ENCODE measurements around the gene MRPL2.

MRPL2 gene

GRCh38 chr6:43024436-43024835 lies 34.8 kb downstream of the MRPL2 start:
- TF ChIP-seq RAD21 (IDR thresholded peaks at IDR 0.05; ENCODE audit: low read depth) (no peak), ZBTB7A (IDR thresholded peaks at IDR 0.05; ENCODE audit: low read depth) (no peak), TEAD4 (IDR thresholded peaks at IDR 0.05) (no peak)

- TF ChIP-seq TAF1 (IDR thresholded peaks at IDR 0.05; ENCODE audit: low read depth) (peak; percentile 85), CREB1 (IDR thresholded peaks at IDR 0.05; ENCODE audit: low read depth) (0 out of 2 replicates have a peak, but pooled peaks have one; percentile 30), EP300 (IDR thresholded peaks at IDR 0.05; ENCODE audit: borderline replicate concordance) (no peak), NFIC (IDR thresholded peaks at IDR 0.05) (no peak), TCF12 (IDR thresholded peaks at IDR 0.05; ENCODE audit: low read depth) (no peak; the same call in 1 of the 2 replicates), YY1 (IDR thresholded peaks at IDR 0.05; ENCODE audit: low read depth) (peak; percentile 90), MAX (IDR thresholded peaks at IDR 0.05) (peak; percentile 81), CEBPB (IDR thresholded peaks at IDR 0.05) (peak; percentile 5; the same call in 1 of the 2 replicates)
Measured at GRCh38 chr6:43021270-43022047, 37.8 kb downstream of the MRPL2 start, which contains the start of gene RRP36. Gene RRP36 (plus strand): TSS chr6:43021623. CDS start chr6:43021655, 32 bp downstream.

GRCh38 chr6:43020847-43021246 lies 38.4 kb downstream of the MRPL2 start:
- TF ChIP-seq RAD21 (IDR thresholded peaks at IDR 0.05; ENCODE audit: low read depth), result no peak
- TF ChIP-seq ZBTB7A (IDR thresholded peaks at IDR 0.05; ENCODE audit: low read depth), result peak; percentile 21; the same call in 1 of the 2 replicates
- TF ChIP-seq FOXM1 (IDR thresholded peaks at IDR 0.05; ENCODE audit: borderline replicate concordance, low read depth), result no peak

GRCh38 chr6:43020052-43020705 lies 39.1 kb downstream of the MRPL2 start:
- TF ChIP-seq TAF1 (IDR thresholded peaks at IDR 0.05; ENCODE audit: low read depth) (no peak), TCF12 (IDR thresholded peaks at IDR 0.05; ENCODE audit: low read depth) (no peak), NFIC (IDR thresholded peaks at IDR 0.05) (no peak), REST (IDR thresholded peaks at IDR 0.05; ENCODE audit: low read depth) (no peak), MAX (IDR thresholded peaks at IDR 0.05) (no peak), USF1 (IDR thresholded peaks at IDR 0.05) (no peak), FOXM1 (IDR thresholded peaks at IDR 0.05; ENCODE audit: borderline replicate concordance, low read depth) (no peak), RAD21 (IDR thresholded peaks at IDR 0.05; ENCODE audit: low read depth) (no peak), YY1 (IDR thresholded peaks at IDR 0.05; ENCODE audit: low read depth) (no peak), TEAD4 (IDR thresholded peaks at IDR 0.05) (no peak), CEBPB (IDR thresholded peaks at IDR 0.05) (no peak), CREB1 (IDR thresholded peaks at IDR 0.05; ENCODE audit: low read depth) (no peak), EGR1 (IDR thresholded peaks at IDR 0.05) (no peak), ZBTB7A (IDR thresholded peaks at IDR 0.05; ENCODE audit: low read depth) (no peak; the same call in 1 of the 2 replicates), EP300 (IDR thresholded peaks at IDR 0.05; ENCODE audit: borderline replicate concordance) (no peak)

- TF ChIP-seq YY1 (IDR thresholded peaks at IDR 0.05; ENCODE audit: low read depth), result no peak
- no peak for TF ChIP-seq REST (IDR thresholded peaks at IDR 0.05; ENCODE audit: low read depth)
- no peak for TF ChIP-seq TCF12 (IDR thresholded peaks at IDR 0.05; ENCODE audit: low read depth)
- no peak for TF ChIP-seq EGR1 (IDR thresholded peaks at IDR 0.05)
- TF ChIP-seq MAX (IDR thresholded peaks at IDR 0.05), result no peak
- TF ChIP-seq RAD21 (IDR thresholded peaks at IDR 0.05; ENCODE audit: low read depth), result no peak
- TF ChIP-seq FOXM1 (IDR thresholded peaks at IDR 0.05; ENCODE audit: borderline replicate concordance, low read depth), result no peak
Measured at GRCh38 chr6:43019152-43019551, 40.1 kb downstream of the MRPL2 start.

GRCh38 chr6:43016943-43017334 lies 42.3 kb downstream of the MRPL2 start:
- TF ChIP-seq TEAD4 (IDR thresholded peaks at IDR 0.05) (no peak), EP300 (IDR thresholded peaks at IDR 0.05; ENCODE audit: borderline replicate concordance) (no peak), FOXM1 (IDR thresholded peaks at IDR 0.05; ENCODE audit: borderline replicate concordance, low read depth) (no peak), CEBPB (IDR thresholded peaks at IDR 0.05) (no peak), CREB1 (IDR thresholded peaks at IDR 0.05; ENCODE audit: low read depth) (no peak), RAD21 (IDR thresholded peaks at IDR 0.05; ENCODE audit: low read depth) (no peak)
